Central memory CD8-positive, alpha-beta T cell (primary cell): Measurements from ENCODE around the gene RIOX2.
"Not testable (repeated sequence)": the region's sequence is repeated elsewhere in the genome, so short reads cannot be mapped to it uniquely, and the experiment has no call there.

ENCODE experiments used
- ATAC-seq: fragments of 150-1000 bp; cut with Tn5 transposase; replicated peaks from 2 replicates; pipeline ENCODE4 v1.10.0; 2022; ENCODE audit warnings: mild to moderate bottlenecking, moderate FRiP score, moderate number of reproducible peaks; ENCODE audit not compliant: poor library complexity, severe bottlenecking; ENCODE audit errors: extremely low read depth
- DNase-seq, 2 donors: peaks; one replicate each; pipeline ENCODE4 v3.0.0; 2021; ENCODE audit warnings: low spot score in 2 of 2
- H3K27ac Mint-ChIP-seq: one replicate; pipeline ENCODE4 v1.8.0; 2022; ENCODE audit warnings: low read depth, mild to moderate bottlenecking, moderate library complexity, mixed read lengths
- H3K27me3 Mint-ChIP-seq: one replicate; pipeline ENCODE4 v1.8.0; 2022; ENCODE audit warnings: mixed read lengths
- H3K36me3 Mint-ChIP-seq: one replicate; pipeline ENCODE4 v1.8.0; 2022; ENCODE audit warnings: mild to moderate bottlenecking, moderate library complexity, mixed read lengths; ENCODE audit not compliant: insufficient read depth
- H3K4me1 Mint-ChIP-seq: one replicate; pipeline ENCODE4 v1.8.0; 2022; ENCODE audit warnings: mixed read lengths
- H3K4me3 Mint-ChIP-seq: one replicate; pipeline ENCODE4 v1.8.0; 2022; ENCODE audit warnings: mild to moderate bottlenecking, moderate library complexity, mixed read lengths
- H3K9me3 Mint-ChIP-seq: one replicate; pipeline ENCODE4 v1.8.0; 2022; ENCODE audit warnings: mixed read lengths

Gene RIOX2

DNA sequence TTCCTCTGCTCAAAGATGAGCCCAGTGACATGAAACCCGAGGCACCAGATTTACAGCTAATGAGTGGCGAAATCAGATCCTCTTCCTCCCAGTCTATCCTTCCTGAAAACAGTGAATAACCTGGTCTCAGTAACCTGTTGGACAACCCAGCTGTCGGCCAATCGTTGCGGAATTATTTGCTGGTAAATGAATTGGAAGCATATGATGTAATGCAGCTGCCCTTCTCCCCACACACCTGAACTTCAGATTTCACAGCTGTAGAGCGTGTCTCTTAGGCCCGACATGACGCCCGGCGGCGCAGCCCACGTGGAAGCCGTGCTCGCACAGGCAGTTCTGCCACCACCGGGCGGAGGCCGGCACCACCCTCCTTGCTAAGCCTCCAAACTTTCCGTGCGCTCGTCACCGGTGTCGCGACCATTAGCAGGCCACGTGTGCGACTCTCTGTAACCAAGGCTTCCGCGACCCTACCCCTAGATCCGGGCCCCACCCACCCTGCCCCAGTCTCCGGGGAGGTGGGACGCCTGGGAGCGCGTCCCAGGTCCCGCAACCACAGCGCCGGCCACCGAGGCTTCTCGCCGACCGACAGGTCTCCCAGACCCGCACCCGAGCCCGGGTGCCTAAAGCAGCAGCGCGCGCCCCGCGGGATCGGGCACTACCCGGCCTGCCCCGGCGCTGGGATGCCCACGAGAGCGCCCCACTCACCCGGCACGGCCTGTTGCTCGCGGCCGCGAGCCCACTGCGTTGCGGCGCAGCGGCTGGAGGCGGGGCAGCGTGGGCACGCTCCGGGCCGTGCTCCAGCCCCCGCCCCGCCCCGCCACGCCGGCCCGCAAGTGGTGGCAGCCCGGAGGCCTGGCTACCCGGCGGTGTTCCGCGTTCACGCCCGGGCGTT is at the start of gene RIOX2:
RIOX2 (minus strand) TSS at position 753 of the 889 bp plus-strand sequence. CDS start 4,838 bp downstream, outside the sequence.
- Mint-ChIP-seq H3K27ac (peak within 1 kb of the TSS; percentile 81), H3K9me3 (no peaks in the 10 kb centered on the region), H3K4me3 (peak within 1 kb of the TSS; percentile 79), H3K27me3 (no peaks in the 10 kb centered on the region), H3K4me1 (peaks cover 48% of the 10 kb centered on the region), H3K36me3 (peaks cover 4% of the 10 kb centered on the region)
- DNase-seq (peak; percentile 49 to 61), ATAC-seq (peak; percentile 94)

DNA sequence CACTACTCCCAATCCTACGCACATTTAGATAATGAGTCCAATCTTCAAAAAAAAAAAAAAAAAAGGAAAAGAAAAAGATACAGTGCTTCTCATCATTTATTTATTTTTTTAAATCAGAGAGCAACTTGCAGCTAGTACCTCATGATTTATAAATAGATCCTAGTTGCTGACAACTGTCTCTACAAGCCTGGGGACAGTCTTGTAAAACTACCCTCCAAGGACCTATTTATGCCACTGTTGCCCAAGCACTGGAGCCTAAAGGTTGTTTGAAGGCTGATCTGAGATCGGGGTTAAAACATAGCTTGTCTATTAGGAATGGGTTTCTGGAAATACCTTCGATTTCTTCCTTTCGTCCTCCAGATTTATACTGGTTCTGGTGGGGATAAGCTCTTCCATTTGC is 48.2 kb upstream of the RIOX2 start:
- H3K4me1 Mint-ChIP-seq: peaks cover 5% of the 10 kb centered on the region
- peaks cover 2% of the 10 kb centered on the region for H3K36me3 Mint-ChIP-seq
- H3K9me3 Mint-ChIP-seq: no peaks in the 10 kb centered on the region
- peaks cover 11% of the 10 kb centered on the region for H3K27me3 Mint-ChIP-seq
- DNase-seq: no peak
- H3K27ac Mint-ChIP-seq: no peak overlapping the region
- no peak overlapping the region for H3K4me3 Mint-ChIP-seq
- no peak for ATAC-seq

DNA sequence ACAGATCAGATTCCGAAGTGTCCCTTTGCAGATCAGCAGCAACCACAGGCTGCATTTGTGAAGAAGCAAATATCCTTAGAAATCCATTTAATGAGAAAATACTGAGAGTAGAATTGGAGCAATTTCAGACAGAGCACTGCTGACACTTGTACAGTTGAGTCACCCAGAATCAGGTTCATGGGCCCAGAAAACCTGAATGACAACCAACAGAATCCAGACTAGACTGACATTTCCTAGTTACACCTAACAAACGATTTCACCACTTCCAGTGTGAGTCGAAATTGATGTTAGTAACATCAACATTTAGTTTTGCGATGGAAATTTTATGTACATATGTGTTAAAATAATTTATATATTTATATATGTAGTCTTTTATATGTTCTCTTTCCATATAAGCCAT is 46.1 kb upstream of the RIOX2 start:
- Mint-ChIP-seq H3K27me3 (peaks cover 8% of the 10 kb centered on the region), H3K9me3 (no peaks in the 10 kb centered on the region), H3K36me3 (peaks cover 1% of the 10 kb centered on the region), H3K27ac (no peak overlapping the region), H3K4me1 (peaks cover 3% of the 10 kb centered on the region), H3K4me3 (no peak overlapping the region)
- no peak for ATAC-seq
- DNase-seq: no peak

DNA sequence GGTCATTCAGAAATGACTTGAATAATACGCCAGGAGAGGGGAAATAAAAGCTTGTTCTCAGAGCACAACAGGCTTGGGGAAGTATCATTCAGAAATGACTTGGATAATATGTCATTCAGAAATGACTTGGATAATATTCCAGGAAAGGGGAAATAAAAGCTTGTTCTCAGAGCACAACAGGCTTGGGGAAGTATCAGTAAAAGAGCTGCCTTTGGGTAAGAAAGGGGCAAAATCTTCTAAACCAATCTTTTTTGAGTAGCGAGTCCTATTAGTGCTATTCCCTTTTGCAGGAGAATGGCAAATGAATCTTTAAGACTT is 42.0 kb upstream of the RIOX2 start:
- peaks cover 14% of the 10 kb centered on the region for H3K27me3 Mint-ChIP-seq

DNA sequence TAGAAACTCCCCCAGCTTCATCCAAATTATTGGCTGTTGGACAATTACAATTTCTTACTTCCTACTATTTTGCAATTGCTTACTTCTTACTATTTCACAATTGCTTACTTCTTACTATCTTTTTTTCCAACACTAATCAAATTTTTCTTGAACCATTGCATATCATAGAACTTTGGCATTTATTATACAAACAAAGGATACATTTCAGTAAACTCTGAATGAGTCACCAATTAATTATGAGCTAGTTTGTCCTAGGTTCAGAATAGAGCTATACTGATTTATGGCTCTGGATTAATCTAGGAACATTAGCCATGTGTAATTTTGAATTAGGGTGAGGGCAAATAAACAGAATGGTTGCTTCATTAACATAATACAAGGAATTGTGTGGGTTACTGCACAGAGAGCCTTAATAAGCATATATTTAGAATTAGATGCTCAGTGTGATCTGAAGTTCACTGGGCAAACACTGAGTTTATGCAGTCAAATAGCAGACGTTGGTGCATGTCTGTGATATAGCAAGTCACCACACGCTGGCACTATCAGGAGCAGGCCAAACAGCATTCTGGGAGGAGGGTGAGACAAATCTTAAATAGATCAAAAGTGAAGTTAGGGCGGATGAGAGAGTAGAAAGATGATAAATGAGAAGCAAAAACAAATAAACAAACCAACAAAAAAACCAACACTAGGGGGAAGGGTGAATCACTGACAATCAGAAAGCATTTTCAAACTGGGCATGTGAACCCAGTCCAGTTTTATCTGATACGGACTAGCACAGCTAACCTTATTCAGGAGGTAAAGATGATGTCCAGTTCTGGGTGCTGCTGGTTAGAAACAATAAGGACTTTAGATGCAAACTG is 41.4 kb upstream of the RIOX2 start:
- Mint-ChIP-seq H3K27me3 (peaks cover 14% of the 10 kb centered on the region), H3K27ac (no peak overlapping the region), H3K9me3 (no peaks in the 10 kb centered on the region), H3K36me3 (no peaks in the 10 kb centered on the region), H3K4me1 (no peaks in the 10 kb centered on the region), H3K4me3 (no peak overlapping the region)
- no peak for ATAC-seq
- no peak for DNase-seq

More for the DNA sequence above, 42.0 kb upstream of the RIOX2 start:
- Mint-ChIP-seq H3K9me3 (no peaks in the 10 kb centered on the region), H3K4me3 (no peak overlapping the region), H3K36me3 (no peaks in the 10 kb centered on the region), H3K27ac (no peak overlapping the region), H3K4me1 (no peaks in the 10 kb centered on the region)
- no peak for DNase-seq
- ATAC-seq: no peak

DNA sequence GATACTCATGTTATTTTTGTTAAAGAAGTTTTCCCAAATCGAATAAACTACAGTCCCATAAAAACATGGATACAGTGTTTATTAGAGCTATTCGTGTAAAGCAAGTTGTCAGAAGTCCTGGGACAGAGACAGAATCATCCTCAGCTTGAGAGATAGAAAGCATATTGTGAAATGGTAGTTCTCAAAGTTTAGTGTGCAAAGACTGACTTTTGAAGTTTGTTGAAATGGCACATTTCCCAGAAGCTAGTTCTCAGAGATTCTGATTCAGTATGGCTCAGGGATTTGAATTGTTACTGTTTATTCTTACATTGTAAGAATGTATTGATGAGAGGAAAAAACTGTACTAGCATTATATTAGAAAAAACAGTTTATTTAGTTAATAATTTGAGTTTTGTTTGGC is 40.7 kb upstream of the RIOX2 start:
- no peaks in the 10 kb centered on the region for H3K4me1 Mint-ChIP-seq
- H3K9me3 Mint-ChIP-seq: no peaks in the 10 kb centered on the region
- ATAC-seq: no peak

DNA sequence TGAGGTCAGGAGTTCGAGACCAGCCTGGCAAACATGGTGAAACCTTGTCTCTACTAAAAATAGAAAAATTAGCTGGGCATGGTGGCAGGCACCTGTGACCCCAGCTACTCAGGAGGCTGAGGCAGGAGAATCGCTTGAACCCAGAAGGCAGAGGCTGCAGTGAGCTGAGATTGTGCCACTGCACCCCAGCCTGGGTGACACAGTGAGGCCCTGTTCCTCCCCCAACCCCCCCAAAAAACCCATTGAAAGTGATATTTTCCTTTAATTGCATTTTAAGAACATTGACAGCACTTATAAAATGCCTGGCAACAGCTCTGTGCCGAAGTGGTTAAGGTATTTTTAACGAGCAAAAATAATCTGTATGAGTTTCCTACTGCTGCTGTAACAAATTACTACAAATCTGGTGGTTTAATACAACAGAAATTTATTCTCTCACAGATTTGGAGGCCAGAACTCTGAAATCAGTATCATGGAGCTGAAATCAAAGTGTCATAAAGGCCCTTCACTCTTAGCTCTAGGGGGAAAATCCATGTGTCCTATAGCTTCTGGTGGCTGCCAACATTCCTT is 38.7 kb upstream of the RIOX2 start:
- not testable (repeated sequence) for H3K4me1 Mint-ChIP-seq, H3K4me3 Mint-ChIP-seq, H3K36me3 Mint-ChIP-seq, H3K9me3 Mint-ChIP-seq, DNase-seq, H3K27ac Mint-ChIP-seq, ATAC-seq
- H3K27me3 Mint-ChIP-seq: peaks cover 14% of the 10 kb centered on the region

More for the DNA sequence above, 40.7 kb upstream of the RIOX2 start:
- no peak overlapping the region for H3K4me3 Mint-ChIP-seq
- no peak overlapping the region for H3K27ac Mint-ChIP-seq
- H3K36me3 Mint-ChIP-seq: no peaks in the 10 kb centered on the region
- no peak for DNase-seq
- H3K27me3 Mint-ChIP-seq: peaks cover 14% of the 10 kb centered on the region

DNA sequence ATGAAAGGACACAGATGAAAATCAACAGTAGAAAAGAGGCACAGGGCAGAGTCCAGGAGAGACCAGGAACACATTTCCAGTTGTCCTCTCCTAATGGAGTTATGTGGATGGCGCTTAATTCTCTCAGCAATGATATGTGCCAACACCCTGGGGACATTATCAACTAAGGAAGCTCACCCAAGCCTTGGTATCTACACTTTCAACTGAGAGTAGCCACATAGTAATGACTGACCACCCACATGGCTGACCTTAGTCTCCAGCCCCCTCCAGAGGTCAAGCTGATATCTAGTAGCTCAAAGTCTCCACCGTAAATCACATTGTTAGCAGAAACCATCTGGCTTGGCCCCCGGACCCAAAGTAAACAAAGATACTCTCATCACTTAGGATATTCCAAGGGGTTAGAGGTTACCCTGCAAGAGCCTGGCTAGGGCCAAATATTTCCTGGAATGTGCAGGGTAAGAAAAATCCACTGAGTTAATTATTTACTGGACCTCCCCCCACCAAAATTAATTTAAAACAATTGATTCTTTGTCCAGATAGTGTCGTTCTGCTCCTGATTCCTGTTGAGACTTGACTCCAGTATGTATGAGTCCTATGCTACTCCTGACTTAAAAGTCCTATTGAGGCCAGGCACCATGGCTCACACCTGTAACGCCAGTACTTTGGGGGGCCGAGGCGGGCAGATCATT is 38.1 kb upstream of the RIOX2 start:
- Mint-ChIP-seq H3K27ac (no peak overlapping the region), H3K27me3 (peaks cover 14% of the 10 kb centered on the region), H3K9me3 (no peaks in the 10 kb centered on the region), H3K4me1 (no peaks in the 10 kb centered on the region), H3K4me3 (no peak overlapping the region), H3K36me3 (peaks cover 1% of the 10 kb centered on the region)
- DNase-seq (no peak), ATAC-seq (no peak)

DNA sequence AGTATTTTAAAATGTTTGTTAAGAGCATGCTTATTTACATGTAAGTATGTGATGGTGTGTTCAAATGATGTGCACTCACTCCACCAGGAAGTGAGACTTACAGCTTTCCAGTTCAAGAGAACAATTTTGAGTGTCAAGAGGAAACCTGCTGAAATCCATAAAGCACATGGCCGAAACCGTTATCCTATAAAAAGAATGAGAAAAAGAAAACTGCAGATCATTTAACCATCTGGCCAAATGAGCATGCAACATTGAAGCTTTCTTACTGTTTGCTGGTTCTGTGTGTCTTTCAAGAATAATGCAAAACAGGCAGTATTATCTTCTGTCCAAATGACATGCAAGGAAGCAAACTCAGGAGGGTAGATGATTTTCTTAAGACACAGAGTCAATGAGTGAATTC is 36.6 kb upstream of the RIOX2 start:
- Mint-ChIP-seq H3K9me3 (no peaks in the 10 kb centered on the region), H3K36me3 (peaks cover 1% of the 10 kb centered on the region), H3K27me3 (peaks cover 14% of the 10 kb centered on the region), H3K4me1 (no peaks in the 10 kb centered on the region), H3K27ac (no peak overlapping the region), H3K4me3 (no peak overlapping the region)
- ATAC-seq (no peak), DNase-seq (no peak)

DNA sequence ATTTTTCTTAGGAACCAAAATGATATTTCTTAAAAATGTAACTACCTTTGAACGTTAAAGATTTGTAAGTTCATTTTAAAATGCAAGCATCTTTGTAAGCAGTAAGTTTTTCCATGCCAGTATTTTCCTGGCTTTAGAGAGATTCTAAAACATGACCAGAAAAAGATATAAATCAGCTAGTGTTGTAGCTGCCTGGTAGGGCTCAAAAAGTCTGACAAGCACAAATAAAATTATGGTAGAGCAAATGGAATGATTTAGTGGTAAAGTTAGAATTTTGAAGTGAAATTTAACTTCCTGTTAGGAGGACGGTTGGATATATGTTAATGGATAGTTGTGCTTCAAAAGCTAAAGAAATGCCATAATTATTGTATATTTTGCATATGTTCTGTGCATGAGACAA is 33.2 kb upstream of the RIOX2 start:
- ATAC-seq: no peak
- no peaks in the 10 kb centered on the region for H3K9me3 Mint-ChIP-seq
- no peaks in the 10 kb centered on the region for H3K4me1 Mint-ChIP-seq
- peaks cover 1% of the 10 kb centered on the region for H3K36me3 Mint-ChIP-seq
- no peaks in the 10 kb centered on the region for H3K27me3 Mint-ChIP-seq
- no peak overlapping the region for H3K4me3 Mint-ChIP-seq
- DNase-seq: no peak
- H3K27ac Mint-ChIP-seq: no peak overlapping the region

DNA sequence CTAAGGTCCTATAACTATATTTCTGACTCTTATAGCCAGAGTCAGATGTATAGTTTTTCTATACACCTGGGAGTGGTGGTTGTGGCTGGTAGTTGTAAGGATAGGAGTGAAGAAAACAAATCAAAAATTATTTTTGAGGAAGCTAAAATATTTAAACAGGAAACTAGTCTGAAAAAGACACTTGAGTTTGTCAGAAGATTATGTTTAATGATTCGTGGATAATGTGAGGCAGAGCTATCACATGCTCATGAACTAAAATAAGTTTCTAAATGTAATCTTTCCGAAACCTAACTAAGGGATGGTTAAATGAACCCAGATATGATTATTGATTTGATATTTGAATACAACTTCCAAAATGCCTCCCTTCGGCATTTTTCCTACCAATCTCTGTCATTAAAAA is 32.5 kb upstream of the RIOX2 start:
- no peak for ATAC-seq
- Mint-ChIP-seq H3K9me3 (no peaks in the 10 kb centered on the region), H3K36me3 (peaks cover 1% of the 10 kb centered on the region), H3K4me3 (no peak overlapping the region), H3K4me1 (no peaks in the 10 kb centered on the region), H3K27ac (no peak overlapping the region), H3K27me3 (no peaks in the 10 kb centered on the region)
- DNase-seq: no peak

DNA sequence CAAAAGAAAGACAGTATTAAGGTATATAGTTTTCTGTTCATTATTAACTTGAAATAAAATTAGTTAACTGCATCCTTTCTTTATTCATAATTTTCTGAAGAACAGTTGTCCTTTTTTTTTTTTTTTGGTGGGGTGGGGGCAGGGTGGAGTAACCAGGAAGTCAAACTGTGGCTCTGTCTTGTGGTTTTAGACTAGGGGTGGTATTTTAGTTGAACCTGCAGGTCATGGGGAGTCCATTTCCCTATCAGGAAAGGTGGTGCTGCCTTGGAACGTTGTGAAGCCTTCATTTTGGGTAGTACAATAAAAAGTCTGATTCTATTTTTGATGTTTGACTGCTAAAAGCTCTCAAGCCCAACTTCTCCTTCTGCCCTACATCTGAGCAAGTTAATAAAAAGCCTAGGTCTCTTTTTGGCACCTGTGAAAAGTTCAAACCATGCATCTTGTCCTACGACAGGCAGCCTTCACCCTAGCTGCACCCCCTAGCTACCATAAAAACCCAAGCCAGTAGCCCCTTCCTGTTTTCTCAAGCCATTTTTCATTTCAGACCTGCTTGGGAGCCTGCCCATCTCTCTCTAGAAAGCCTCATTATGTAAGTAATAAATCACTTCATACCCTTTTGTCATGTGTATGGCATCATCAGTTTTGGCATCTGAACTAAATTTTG is 31.2 kb upstream of the RIOX2 start:
- no peak for DNase-seq
- Mint-ChIP-seq H3K27ac (no peak overlapping the region), H3K27me3 (no peaks in the 10 kb centered on the region), H3K4me3 (no peak overlapping the region), H3K9me3 (no peaks in the 10 kb centered on the region), H3K4me1 (no peaks in the 10 kb centered on the region), H3K36me3 (peaks cover 1% of the 10 kb centered on the region)
- no peak for ATAC-seq
